Calu3 (cell line): ENCODE measurements around the gene EGFLAM. TPM values are rescaled to one million over a fixed set of nuclear protein-coding genes. Genes with fewer than 3 reads are reported as not detected.

Experiments used
- BruUV-seq: library from RNA; stranded (reverse); fragments of 400-500 nt; replicated peaks from 2 replicates; lab custom pipeline; 2021; lab: Mats Ljungman, UMichigan
- CTCF ChIA-PET: fragments of 300-600 bp; sonication (Branson Sonifier 250); formaldehyde crosslinking; loops from one replicate; lab custom pipeline; 2022; ENCODE audit warnings: antibody characterized with exemption; lab: Charles Lee
- DNase-seq: peaks from one replicate; pipeline ENCODE4 v3.0.0; 2022
- H3K27ac Mint-ChIP-seq: one replicate; pipeline ENCODE4 v1.8.0; 2022; ENCODE audit warnings: mixed read lengths; ENCODE audit not compliant: unreplicated experiment
- H3K27me3 Mint-ChIP-seq: one replicate; pipeline ENCODE4 v1.8.0; 2022; ENCODE audit warnings: mixed read lengths; ENCODE audit not compliant: unreplicated experiment
- H3K36me3 Mint-ChIP-seq: one replicate; pipeline ENCODE4 v1.8.0; 2022; ENCODE audit warnings: mild to moderate bottlenecking, moderate library complexity, mixed read lengths; ENCODE audit not compliant: insufficient read depth, unreplicated experiment
- H3K4me1 Mint-ChIP-seq: one replicate; pipeline ENCODE4 v1.8.0; 2022; ENCODE audit warnings: mild to moderate bottlenecking, low read depth, mixed read lengths; ENCODE audit not compliant: unreplicated experiment
- H3K4me3 Mint-ChIP-seq: one replicate; pipeline ENCODE4 v1.8.0; 2022; ENCODE audit warnings: mild to moderate bottlenecking, low read depth, moderate library complexity, mixed read lengths; ENCODE audit not compliant: unreplicated experiment
- H3K9me3 Mint-ChIP-seq: one replicate; pipeline ENCODE4 v1.8.0; 2022; ENCODE audit warnings: low read depth, mixed read lengths; ENCODE audit not compliant: unreplicated experiment
- intact Hi-C: fragments of 100-400 bp; cut with micrococcal nuclease; formaldehyde crosslinking; loops from one replicate; pipeline ENCODE4 v1.10.0; 2022; ENCODE audit not compliant: unreplicated experiment
- total RNA-seq: library from RNA; stranded (reverse); gene quantifications from 2 replicates; pipeline ENCODE4 v1.2.3, GENCODE V29; 2022
- TF ChIP-seq, protein P1 (sequence below): fragments of 200-600 bp; IDR thresholded peaks from one replicate; pipeline ENCODE4 v1.8.0; 2022; ENCODE audit warnings: antibody characterized with exemption; ENCODE audit not compliant: unreplicated experiment

Gene EGFLAM
- total RNA-seq, 1 experiment from 2014 or later = not detected

DNA sequence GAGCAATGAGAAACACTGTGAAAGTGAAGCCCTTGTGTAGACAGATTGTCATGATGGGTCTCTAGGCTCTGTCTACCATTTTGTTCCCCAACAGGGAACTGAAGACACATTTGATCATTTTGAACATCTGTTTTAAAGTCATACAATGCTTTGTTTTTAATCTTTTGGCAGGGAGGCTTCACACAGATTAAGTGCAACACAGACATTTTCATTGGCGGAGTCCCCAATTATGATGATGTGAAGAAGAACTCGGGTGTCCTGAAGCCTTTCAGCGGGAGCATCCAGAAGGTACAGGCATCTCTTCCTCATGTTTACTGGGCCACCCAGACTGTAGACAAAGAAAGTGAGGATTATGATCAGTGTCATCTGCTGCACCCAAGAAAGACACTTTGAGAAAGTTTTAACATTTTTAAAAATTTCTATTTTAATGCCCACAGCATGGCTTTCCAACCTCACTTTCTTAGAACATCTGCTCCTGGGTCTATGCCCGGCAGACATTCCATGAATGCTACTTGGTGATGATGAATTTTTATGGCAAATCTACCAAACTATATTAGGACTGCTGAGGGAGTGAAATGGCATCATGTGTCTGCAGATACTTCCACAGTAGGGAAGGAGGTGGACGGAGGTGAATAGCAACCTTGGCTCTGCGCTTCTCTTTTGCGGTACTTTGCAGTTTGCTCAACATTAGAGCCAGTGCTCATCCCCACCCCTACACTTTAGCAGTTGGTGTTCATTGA is 176.8 kb downstream of the EGFLAM start:
- no TSS peak for BruUV-seq
- CTCF ChIA-PET = interaction anchor here (0.7 kb wide), 1 partner anchor 989 kb away, joined by 5 read pairs; no protein-coding TSS in a partner anchor
- no peaks in the 10 kb centered on the region for H3K36me3 Mint-ChIP-seq

DNA sequence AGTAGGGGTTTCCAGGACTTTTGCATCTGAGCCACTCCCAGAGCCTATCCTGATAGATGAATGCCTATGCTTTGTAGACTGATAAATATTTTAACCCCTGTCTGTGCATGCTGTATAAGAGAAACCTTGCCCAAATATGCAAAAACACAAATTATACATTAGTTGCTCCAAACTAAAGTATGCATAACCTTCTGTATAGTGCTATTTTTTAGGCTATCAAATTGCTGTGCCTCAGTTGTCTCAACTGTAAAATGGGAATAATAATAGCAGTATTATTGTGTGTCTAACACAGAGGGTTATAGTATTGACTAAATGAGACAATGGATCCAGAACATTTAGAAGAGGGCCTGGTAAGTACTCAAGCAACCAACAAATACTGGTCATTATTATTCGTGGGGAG is 180.4 kb downstream of the EGFLAM start:
- H3K4me1 Mint-ChIP-seq = no peaks in the 10 kb centered on the region
- H3K36me3 Mint-ChIP-seq = no peaks in the 10 kb centered on the region
- BruUV-seq = no TSS peak
- CTCF ChIA-PET = no interaction called here
- H3K27ac Mint-ChIP-seq = no peak overlapping the region
- TF ChIP-seq, protein P1, sequence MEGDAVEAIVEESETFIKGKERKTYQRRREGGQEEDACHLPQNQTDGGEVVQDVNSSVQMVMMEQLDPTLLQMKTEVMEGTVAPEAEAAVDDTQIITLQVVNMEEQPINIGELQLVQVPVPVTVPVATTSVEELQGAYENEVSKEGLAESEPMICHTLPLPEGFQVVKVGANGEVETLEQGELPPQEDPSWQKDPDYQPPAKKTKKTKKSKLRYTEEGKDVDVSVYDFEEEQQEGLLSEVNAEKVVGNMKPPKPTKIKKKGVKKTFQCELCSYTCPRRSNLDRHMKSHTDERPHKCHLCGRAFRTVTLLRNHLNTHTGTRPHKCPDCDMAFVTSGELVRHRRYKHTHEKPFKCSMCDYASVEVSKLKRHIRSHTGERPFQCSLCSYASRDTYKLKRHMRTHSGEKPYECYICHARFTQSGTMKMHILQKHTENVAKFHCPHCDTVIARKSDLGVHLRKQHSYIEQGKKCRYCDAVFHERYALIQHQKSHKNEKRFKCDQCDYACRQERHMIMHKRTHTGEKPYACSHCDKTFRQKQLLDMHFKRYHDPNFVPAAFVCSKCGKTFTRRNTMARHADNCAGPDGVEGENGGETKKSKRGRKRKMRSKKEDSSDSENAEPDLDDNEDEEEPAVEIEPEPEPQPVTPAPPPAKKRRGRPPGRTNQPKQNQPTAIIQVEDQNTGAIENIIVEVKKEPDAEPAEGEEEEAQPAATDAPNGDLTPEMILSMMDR = no peak
- intact Hi-C loops = no loop called here
- no peak overlapping the region for H3K4me3 Mint-ChIP-seq
- no peaks in the 10 kb centered on the region for H3K9me3 Mint-ChIP-seq
- DNase-seq = no peak
- peaks cover 75% of the 10 kb centered on the region for H3K27me3 Mint-ChIP-seq

More for the DNA sequence above, 176.8 kb downstream of the EGFLAM start:
- Mint-ChIP-seq H3K4me3 (no peak overlapping the region), H3K27ac (no peak overlapping the region), H3K27me3 (peaks cover 88% of the 10 kb centered on the region), H3K4me1 (no peaks in the 10 kb centered on the region), H3K9me3 (no peaks in the 10 kb centered on the region)
- TF ChIP-seq, protein P1 = no peak
- no peak for DNase-seq
- intact Hi-C loops = no loop called here

DNA sequence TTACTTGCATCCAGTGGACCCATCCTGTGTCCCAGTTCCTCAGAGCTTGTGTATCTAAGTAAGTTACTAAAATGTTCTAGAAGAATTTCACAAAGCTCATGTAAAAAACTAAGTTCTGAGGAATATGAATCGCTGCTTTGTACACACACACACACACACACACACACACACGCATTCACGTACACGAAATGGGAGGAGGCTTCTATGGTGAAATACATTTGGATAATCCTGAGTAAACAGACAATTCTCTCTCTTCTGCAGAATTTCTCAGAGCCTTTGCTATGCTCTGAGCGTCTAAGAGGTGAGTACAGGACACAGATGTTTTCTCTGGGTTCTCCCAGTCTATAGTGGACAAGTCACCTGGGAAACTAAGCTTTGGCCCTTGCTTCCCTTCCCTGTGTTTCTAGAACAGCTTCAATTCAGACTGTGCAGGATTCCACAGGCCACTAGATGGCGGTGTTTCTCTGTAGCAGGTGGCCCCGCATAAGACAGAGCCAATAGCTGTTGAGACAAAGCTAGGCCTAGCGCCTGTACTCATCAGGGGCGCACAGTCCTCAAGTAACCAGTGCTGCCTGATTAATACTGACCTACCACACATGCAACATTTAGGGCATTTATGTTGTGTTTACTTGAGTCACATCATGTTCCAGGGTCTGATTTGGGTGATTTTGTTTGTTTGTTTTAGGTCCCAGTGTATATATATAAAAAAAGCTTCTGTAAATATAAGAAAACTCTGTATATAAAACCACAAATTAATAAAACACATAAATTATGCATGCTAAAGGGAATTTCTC is 183.3 kb downstream of the EGFLAM start:
- intact Hi-C loops = loop anchor here (1.0 to 5.0 kb wide), 5 partner anchors 110 to 481 kb away; no protein-coding TSS in a partner anchor
- H3K9me3 Mint-ChIP-seq = no peaks in the 10 kb centered on the region
- no TSS peak for BruUV-seq
- peak; percentile 87 for DNase-seq
- no peaks in the 10 kb centered on the region for H3K4me1 Mint-ChIP-seq
- no peak overlapping the region for H3K4me3 Mint-ChIP-seq
- CTCF ChIA-PET = interaction anchor here (0.5 to 2.7 kb wide), 42 partner anchors 11 to 983 kb away, joined by 3 to 106 read pairs (median 4); no protein-coding TSS in a partner anchor
- TF ChIP-seq, protein P1 = peak; percentile 88
- no peak overlapping the region for H3K27ac Mint-ChIP-seq
- no peaks in the 10 kb centered on the region for H3K36me3 Mint-ChIP-seq
- peaks cover 59% of the 10 kb centered on the region for H3K27me3 Mint-ChIP-seq

DNA sequence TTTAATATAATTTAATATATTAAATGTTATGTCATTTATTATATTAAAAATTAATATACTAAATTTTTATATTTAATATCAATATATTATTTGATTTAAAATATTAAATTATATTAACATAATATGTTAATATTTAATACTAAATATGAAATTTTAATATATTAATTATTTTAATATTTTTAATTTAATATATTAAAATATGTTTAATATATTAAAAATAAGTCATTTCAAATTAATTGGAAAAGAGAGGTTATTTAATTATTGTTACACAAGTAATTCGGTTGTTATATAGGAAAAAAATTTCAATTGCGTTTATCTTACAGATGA is 183.9 kb downstream of the EGFLAM start:
- TF ChIP-seq, protein P1 = no peak
- Mint-ChIP-seq H3K9me3 (no peaks in the 10 kb centered on the region), H3K4me1 (no peaks in the 10 kb centered on the region), H3K27me3 (peaks cover 59% of the 10 kb centered on the region), H3K4me3 (no peak overlapping the region), H3K27ac (no peak overlapping the region), H3K36me3 (no peaks in the 10 kb centered on the region)
- DNase-seq = no peak
- CTCF ChIA-PET = interaction anchor here (0.5 to 2.7 kb wide), 38 partner anchors 11 to 982 kb away, joined by 3 to 106 read pairs (median 4); no protein-coding TSS in a partner anchor
- BruUV-seq = no TSS peak
- intact Hi-C loops = loop anchor here (5.0 kb wide), 2 partner anchors 290 to 480 kb away; no protein-coding TSS in a partner anchor
